Central memory CD8-positive, alpha-beta T cell (primary cell): ENCODE results near the gene GALNT3.

Experiments used
- ATAC-seq: fragments of 150-1000 bp; cut with Tn5 transposase; replicated peaks from 2 replicates; pipeline ENCODE4 v1.10.0; 2022; ENCODE audit warnings: mild to moderate bottlenecking, moderate FRiP score, moderate number of reproducible peaks; ENCODE audit not compliant: poor library complexity, severe bottlenecking; ENCODE audit errors: extremely low read depth
- DNase-seq, 2 donors: peaks; one replicate each; pipeline ENCODE4 v3.0.0; 2021; ENCODE audit warnings: low spot score in 2 of 2
- H3K27ac Mint-ChIP-seq: one replicate; pipeline ENCODE4 v1.8.0; 2022; ENCODE audit warnings: low read depth, mild to moderate bottlenecking, moderate library complexity, mixed read lengths
- H3K27me3 Mint-ChIP-seq: one replicate; pipeline ENCODE4 v1.8.0; 2022; ENCODE audit warnings: mixed read lengths
- H3K36me3 Mint-ChIP-seq: one replicate; pipeline ENCODE4 v1.8.0; 2022; ENCODE audit warnings: mild to moderate bottlenecking, moderate library complexity, mixed read lengths; ENCODE audit not compliant: insufficient read depth
- H3K4me1 Mint-ChIP-seq: one replicate; pipeline ENCODE4 v1.8.0; 2022; ENCODE audit warnings: mixed read lengths
- H3K4me3 Mint-ChIP-seq: one replicate; pipeline ENCODE4 v1.8.0; 2022; ENCODE audit warnings: mild to moderate bottlenecking, moderate library complexity, mixed read lengths
- H3K9me3 Mint-ChIP-seq: one replicate; pipeline ENCODE4 v1.8.0; 2022; ENCODE audit warnings: mixed read lengths

Gene GALNT3

GRCh38 chr2:165699946-165700345 is 94.1 kb downstream of the GALNT3 start:
- Mint-ChIP-seq H3K4me1 (no peaks in the 10 kb centered on the region), H3K27me3 (peaks cover 33% of the 10 kb centered on the region), H3K36me3 (no peaks in the 10 kb centered on the region), H3K27ac (no peak overlapping the region), H3K4me3 (no peak overlapping the region), H3K9me3 (no peaks in the 10 kb centered on the region)
- DNase-seq (no peak), ATAC-seq (no peak)

GRCh38 chr2:165698444-165698884 is 95.6 kb downstream of the GALNT3 start:
- DNase-seq: no peak
- Mint-ChIP-seq H3K9me3 (no peaks in the 10 kb centered on the region), H3K27me3 (peaks cover 44% of the 10 kb centered on the region), H3K27ac (no peak overlapping the region), H3K4me1 (no peaks in the 10 kb centered on the region), H3K4me3 (no peak overlapping the region), H3K36me3 (no peaks in the 10 kb centered on the region)
- ATAC-seq: no peak

GRCh38 chr2:165697748-165698443 is 96.2 kb downstream of the GALNT3 start:
- no peak overlapping the region for H3K27ac Mint-ChIP-seq
- H3K27me3 Mint-ChIP-seq: peaks cover 46% of the 10 kb centered on the region
- no peak for DNase-seq
- H3K36me3 Mint-ChIP-seq: no peaks in the 10 kb centered on the region
- no peaks in the 10 kb centered on the region for H3K9me3 Mint-ChIP-seq
- no peaks in the 10 kb centered on the region for H3K4me1 Mint-ChIP-seq
- H3K4me3 Mint-ChIP-seq: no peak overlapping the region
- no peak for ATAC-seq
